OCI-LY7 (cell line): Measurements from ENCODE around the gene DISP2.

Experiments used
- EZH2phosphoT487 ChIP-seq: fragments of 200-600 bp; sonication (generic); IDR thresholded peaks from 2 replicates; pipeline ENCODE4 v1.6.1; 2018; ENCODE audit warnings: low read depth, borderline replicate concordance, mild to moderate bottlenecking, mixed run types, antibody characterized with exemption, low read length, moderate library complexity, mixed read lengths
- TF ChIP-seq, protein P1 (sequence below): fragments of 200-600 bp; sonication (generic); conservative IDR thresholded peaks from 2 replicates; pipeline ENCODE4 v1.5.1; 2014; ENCODE audit warnings: mild to moderate bottlenecking, antibody characterized with exemption, low read length, moderate library complexity, mixed read lengths

DNA sequence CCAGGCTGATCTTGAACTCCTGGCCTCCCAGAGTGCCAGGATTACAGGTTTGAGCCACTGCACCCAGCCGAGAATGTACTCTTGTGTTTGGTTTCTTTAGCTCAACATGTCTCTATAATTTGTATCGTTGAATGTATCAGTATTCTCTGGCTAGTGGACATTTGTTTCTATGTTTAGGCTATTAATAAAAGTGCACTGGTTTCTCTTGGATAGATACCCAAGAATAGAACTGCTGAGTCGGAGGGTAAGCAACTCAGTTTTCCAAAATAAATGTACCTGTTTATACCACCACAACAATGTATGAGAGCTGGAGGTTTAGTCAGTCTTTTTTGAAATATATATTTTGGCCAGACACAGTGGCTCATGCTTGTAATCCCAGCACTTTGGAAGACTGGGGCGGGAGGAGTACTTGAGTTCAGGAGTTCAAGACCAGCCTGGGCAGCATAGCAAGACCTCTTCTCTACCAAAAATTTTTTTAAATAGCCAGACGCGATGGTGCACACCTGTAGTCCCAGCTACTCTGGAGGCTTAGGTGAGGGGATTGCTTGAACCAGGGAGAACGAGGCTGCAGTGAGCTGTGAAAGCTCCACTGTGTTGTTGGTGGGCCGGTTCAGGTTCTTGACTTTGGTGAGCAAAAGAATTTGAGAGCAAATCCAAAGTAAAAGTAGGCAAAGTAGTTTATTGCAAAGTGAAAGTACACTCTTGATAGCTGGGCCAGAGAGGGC lies 39.8 kb downstream of the DISP2 start:
- TF ChIP-seq, protein P1, sequence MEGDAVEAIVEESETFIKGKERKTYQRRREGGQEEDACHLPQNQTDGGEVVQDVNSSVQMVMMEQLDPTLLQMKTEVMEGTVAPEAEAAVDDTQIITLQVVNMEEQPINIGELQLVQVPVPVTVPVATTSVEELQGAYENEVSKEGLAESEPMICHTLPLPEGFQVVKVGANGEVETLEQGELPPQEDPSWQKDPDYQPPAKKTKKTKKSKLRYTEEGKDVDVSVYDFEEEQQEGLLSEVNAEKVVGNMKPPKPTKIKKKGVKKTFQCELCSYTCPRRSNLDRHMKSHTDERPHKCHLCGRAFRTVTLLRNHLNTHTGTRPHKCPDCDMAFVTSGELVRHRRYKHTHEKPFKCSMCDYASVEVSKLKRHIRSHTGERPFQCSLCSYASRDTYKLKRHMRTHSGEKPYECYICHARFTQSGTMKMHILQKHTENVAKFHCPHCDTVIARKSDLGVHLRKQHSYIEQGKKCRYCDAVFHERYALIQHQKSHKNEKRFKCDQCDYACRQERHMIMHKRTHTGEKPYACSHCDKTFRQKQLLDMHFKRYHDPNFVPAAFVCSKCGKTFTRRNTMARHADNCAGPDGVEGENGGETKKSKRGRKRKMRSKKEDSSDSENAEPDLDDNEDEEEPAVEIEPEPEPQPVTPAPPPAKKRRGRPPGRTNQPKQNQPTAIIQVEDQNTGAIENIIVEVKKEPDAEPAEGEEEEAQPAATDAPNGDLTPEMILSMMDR: no peak
- no peak for TF ChIP-seq EZH2phosphoT487
